Measurements from ENCODE around the gene MCRIP2. TPM values are rescaled to one million over a fixed set of nuclear protein-coding genes. Genes with fewer than 3 reads are reported as not detected.

Gene MCRIP2
- total and polyA plus RNA-seq, 9 of the 15 experiments (the other 6 are each of a cell fraction or from before 2014, with no cell fraction given), result 0.80 to 120 (median 35.2) TPM

- TF ChIP-seq, protein P1, sequence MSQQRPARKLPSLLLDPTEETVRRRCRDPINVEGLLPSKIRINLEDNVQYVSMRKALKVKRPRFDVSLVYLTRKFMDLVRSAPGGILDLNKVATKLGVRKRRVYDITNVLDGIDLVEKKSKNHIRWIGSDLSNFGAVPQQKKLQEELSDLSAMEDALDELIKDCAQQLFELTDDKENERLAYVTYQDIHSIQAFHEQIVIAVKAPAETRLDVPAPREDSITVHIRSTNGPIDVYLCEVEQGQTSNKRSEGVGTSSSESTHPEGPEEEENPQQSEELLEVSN (IDR thresholded peaks at IDR 0.05; ENCODE audit: borderline replicate concordance in 1 of 2, extremely low read depth in 1 of 2, insufficient read depth in 1 of 2, insufficient read length in 1 of 2, low read depth in 1 of 2, low read length in 1 of 2, poor library complexity in 1 of 2, severe bottlenecking in 1 of 2), result peak; percentile 56 to 82
- TF ChIP-seq ZBTB34 (CRISPR knock-in tag; IDR thresholded peaks at IDR 0.05) (no peak), CHD4 (IDR thresholded peaks at IDR 0.05; ENCODE audit: insufficient read depth, insufficient replicate concordance, low read depth, low read length, poor library complexity, severe bottlenecking) (no peak), ZNF212 (CRISPR knock-in tag; IDR thresholded peaks at IDR 0.05) (no peak), MAFK (IDR thresholded peaks at IDR 0.05; ENCODE audit: low read length) (no peak), ZNF778 (CRISPR knock-in tag; IDR thresholded peaks at IDR 0.05) (no peak), MTA2 (IDR thresholded peaks at IDR 0.05; ENCODE audit: low read depth) (no peak), ZNF507 (tag; conservative IDR thresholded peaks at IDR 0.05) (no peak), RFX1 (IDR thresholded peaks at IDR 0.05) (no peak), TCF7 (IDR thresholded peaks at IDR 0.05; ENCODE audit: borderline replicate concordance) (no peak), FOXP1 (CRISPR knock-in tag; IDR thresholded peaks at IDR 0.05) (0 out of 2 replicates have a peak, but pooled peaks have one; percentile 66), ARID1B (IDR thresholded peaks at IDR 0.05) (no peak), ZNF561 (CRISPR knock-in tag; conservative IDR thresholded peaks at IDR 0.05) (no peak), FOXM1 (IDR thresholded peaks at IDR 0.05; ENCODE audit: low read depth) (no peak), FOXM1 (CRISPR knock-in tag; IDR thresholded peaks at IDR 0.05; ENCODE audit: low read depth) (no peak), MYBL2 (IDR thresholded peaks at IDR 0.05; ENCODE audit: low read depth) (no peak), MYBL2 (CRISPR knock-in tag; IDR thresholded peaks at IDR 0.05; ENCODE audit: borderline replicate concordance) (no peak), TCFL5 (CRISPR knock-in tag; conservative IDR thresholded peaks at IDR 0.05) (no peak), U2AF2 (optimal IDR thresholded peaks at IDR 0.05; ENCODE audit: low read depth, low read length) (no peak)
- TF ChIP-seq, protein P2, sequence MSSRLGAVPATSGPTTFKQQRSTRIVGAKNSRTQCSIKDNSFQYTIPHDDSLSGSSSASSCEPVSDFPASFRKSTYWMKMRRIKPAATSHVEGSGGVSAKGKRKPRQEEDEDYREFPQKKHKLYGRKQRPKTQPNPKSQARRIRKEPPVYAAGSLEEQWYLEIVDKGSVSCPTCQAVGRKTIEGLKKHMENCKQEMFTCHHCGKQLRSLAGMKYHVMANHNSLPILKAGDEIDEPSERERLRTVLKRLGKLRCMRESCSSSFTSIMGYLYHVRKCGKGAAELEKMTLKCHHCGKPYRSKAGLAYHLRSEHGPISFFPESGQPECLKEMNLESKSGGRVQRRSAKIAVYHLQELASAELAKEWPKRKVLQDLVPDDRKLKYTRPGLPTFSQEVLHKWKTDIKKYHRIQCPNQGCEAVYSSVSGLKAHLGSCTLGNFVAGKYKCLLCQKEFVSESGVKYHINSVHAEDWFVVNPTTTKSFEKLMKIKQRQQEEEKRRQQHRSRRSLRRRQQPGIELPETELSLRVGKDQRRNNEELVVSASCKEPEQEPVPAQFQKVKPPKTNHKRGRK (tag; IDR thresholded peaks at IDR 0.05), result no peak
- TF ChIP-seq, protein P3, sequence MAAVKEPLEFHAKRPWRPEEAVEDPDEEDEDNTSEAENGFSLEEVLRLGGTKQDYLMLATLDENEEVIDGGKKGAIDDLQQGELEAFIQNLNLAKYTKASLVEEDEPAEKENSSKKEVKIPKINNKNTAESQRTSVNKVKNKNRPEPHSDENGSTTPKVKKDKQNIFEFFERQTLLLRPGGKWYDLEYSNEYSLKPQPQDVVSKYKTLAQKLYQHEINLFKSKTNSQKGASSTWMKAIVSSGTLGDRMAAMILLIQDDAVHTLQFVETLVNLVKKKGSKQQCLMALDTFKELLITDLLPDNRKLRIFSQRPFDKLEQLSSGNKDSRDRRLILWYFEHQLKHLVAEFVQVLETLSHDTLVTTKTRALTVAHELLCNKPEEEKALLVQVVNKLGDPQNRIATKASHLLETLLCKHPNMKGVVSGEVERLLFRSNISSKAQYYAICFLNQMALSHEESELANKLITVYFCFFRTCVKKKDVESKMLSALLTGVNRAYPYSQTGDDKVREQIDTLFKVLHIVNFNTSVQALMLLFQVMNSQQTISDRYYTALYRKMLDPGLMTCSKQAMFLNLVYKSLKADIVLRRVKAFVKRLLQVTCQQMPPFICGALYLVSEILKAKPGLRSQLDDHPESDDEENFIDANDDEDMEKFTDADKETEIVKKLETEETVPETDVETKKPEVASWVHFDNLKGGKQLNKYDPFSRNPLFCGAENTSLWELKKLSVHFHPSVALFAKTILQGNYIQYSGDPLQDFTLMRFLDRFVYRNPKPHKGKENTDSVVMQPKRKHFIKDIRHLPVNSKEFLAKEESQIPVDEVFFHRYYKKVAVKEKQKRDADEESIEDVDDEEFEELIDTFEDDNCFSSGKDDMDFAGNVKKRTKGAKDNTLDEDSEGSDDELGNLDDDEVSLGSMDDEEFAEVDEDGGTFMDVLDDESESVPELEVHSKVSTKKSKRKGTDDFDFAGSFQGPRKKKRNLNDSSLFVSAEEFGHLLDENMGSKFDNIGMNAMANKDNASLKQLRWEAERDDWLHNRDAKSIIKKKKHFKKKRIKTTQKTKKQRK (IDR thresholded peaks at IDR 0.05; ENCODE audit: borderline replicate concordance, low read depth, low read length), result no peak
These were observed 19.0 kb downstream of the MCRIP2 start (continued) for GRCh38 chr16:660459-661183.
